Inflammatory macrophage treated with lipopolysaccharide for 4 hours (primary cell): ENCODE results near the gene ARNT2.

Experiments
- DNase-seq: peaks from one replicate; pipeline ENCODE4 v3.0.0-alpha.2; 2020

Gene ARNT2

DNA sequence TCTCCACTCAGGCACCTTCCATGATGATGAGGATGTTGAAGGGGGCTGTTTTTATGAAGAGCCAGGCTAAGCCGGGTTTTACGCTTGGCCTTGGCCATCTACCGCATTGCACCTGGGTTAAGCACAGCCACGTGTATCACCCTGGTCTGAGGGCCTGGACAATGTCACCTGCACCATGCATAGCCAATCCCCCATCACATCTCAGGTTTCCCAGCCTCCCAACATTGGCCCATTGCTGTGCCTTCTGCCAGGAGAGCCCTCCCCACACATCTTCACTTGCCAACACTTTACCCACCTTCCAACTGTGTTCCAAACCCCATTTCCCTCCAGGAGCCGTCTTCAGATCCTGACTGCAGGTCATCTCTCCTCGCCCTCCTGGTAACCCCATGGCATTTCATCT is 155.6 kb downstream of the ARNT2 start:
- no peak for DNase-seq

DNA sequence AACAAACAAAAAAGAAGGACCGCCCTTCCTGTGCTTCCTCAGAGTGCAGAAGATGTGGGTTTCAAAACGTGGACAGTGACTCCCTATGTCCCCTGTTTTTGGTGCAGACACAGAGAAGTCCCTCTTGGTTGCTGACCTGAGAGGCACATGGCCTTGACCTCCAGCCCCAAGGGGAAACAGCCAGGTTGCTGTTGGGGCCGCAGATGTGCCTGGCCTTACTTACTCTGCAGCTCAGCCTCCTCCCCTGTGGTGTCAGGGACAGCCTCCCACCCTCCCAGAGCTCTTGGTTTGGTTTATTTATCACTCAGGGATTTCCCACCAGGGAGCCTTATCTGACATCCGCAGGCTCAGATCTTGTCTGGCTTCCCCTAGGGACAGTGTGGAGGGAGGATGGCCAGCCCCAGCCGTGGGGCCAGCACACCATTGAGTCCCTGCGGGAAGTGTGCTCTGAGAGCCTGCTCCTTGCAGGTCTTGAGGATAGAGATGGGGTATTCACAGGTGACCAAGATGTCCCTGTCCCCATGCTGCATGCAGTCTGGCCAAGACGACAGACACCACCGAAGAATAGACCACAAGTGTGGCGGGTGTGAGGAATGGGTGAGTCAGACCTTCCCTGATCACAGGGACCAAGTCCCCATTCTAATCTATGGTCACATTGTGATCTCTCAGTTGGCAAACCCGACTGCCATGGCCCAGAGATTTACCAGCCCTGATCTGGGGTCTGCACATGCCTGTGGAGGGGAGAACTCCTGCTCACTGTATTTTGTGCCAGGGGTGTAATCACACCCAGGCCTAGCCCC is 156.6 kb downstream of the ARNT2 start:
- no peak for DNase-seq

DNA sequence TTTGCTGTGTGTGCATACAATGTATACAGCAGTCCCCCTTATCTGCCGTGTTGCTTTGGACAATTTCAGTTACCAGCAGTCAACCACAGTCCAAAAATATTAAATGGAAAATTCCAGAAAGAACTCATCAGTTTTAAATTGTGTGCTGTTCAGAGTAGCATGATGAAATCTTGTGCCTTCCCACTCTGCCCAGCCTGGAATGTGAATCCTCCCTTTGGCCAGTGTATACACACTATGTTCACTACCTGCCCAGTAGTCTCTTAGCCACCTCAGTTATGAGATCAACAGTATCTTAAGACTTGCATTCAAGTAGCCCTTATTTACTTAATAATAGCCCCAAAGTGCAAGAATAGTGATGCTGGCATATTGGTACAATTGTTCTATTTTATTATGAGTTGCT is 157.3 kb downstream of the ARNT2 start:
- no peak for DNase-seq

DNA sequence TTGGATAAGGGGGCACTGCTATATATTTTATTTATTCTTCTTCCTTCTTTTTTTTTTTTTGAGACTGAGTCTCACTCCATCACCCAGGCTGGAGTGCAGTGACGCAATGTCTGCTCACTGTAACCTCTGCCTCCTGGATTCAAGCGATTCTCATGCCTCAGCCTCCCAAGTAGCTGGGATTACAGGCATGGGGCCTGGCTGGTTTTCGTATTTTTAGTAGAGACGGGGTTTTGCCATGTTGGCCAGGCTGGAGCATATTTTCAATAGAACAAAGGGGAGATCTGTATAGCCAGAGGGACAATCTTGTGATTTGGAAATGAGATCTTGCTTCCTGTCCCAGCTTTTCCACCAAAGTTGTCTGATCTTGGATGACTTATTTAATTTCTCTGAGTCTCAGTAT is 157.9 kb downstream of the ARNT2 start:
- no peak for DNase-seq

DNA sequence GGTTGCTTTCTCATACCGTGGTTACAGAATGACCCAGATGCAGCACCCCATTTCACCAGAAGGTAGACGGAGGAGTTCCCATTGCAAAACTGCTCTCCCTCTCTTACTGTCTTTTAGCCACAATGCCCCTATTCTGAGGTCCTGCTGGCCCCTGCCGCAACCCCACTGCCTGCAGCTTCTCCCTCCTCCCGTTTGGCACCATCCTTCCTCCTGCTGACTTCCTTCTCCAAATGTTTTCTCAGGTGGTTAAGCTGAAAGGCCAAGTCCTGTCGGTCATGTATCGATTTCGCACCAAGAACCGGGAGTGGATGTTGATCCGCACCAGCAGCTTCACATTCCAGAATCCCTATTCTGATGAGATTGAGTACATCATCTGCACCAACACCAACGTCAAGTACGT is 158.7 kb downstream of the ARNT2 start:
- no peak for DNase-seq

DNA sequence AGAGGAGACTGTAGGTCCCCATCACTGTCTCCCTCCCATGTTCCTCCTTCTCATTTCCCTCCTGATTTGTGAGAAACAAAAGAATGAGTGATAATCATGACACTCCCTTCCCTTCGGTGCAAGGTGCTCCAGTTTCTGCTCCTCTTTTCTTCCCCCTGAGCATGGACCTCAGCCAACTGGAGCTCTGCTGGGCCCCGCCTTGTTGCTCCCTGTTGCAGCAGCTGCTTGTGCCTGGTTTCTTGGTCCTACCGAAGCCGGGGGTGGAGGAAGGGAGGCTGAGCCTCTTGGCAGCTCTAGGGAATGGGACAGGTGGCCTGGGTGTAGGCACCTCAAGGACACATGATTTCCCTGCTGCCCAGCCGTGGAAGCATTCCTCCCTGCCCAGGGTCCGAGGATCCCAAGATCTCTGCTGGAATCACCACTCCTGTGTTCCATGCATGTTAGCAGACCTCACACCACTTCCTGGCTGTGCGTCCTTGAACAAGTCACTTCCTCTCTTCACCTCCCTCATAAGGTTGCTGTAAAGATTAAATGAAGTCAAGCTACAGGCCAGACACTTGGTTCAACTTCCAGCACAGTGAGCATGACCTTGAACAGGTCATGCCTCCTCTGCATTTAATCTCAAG is 159.3 kb downstream of the ARNT2 start:
- no peak for DNase-seq

DNA sequence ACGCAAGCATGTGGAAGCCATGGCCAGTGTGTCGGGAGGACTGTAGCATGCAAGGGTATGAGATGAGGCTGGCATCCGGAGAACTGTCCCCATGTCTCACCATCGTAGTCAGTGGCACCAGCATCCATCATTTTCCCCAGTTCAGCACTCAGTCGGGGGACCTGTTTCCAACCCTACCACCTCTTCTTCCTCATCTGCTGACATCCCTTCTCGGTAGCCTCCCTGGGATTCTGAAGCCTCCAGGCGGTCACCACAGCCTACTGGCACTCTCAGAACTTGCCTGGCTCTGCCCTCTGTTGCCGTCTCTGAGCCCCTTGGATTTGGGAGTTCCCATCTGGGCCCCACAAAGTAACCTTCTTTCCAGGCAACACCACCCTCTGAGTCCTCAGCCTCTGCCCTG is 159.9 kb downstream of the ARNT2 start:
- no peak for DNase-seq

DNA sequence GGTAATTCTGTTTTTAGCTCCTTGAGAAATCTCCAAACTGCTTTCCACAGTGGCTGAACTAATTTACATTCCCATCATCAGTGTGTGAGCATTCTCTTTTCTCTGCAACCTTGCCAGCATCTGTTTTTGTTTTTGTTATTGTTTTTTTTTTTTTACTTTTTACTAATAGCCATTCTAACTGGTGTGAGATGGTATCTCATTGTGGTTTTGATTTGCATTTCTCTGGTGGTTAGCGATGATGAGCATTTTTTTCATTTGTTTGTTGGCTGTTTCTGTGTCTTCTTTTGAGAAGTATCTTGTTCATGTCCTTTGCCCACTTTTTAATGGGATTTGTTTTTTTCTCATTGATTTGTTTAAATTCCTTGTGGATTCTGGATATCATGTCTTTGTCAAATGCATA is 161.2 kb downstream of the ARNT2 start:
- no peak for DNase-seq

DNA sequence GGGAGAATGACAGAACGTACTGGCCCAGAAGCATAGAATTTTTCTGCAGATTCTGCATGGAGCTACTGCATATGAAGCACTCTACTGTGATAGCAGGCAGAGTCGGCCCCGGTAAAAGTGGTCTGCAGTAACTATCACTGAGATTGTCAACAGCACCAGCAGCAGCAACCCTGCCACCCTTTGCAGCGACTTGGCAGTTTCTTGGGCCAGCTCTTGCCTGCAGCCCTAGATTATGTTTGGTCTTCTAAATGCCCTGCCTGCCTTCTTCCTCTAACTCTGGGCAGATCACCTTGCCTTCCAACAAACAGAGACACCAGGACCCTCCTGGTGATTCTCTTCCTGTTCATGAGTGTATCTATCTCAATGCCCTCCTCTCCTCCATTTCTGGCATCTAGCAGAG is 161.8 kb downstream of the ARNT2 start:
- DNase-seq = no peak

DNA sequence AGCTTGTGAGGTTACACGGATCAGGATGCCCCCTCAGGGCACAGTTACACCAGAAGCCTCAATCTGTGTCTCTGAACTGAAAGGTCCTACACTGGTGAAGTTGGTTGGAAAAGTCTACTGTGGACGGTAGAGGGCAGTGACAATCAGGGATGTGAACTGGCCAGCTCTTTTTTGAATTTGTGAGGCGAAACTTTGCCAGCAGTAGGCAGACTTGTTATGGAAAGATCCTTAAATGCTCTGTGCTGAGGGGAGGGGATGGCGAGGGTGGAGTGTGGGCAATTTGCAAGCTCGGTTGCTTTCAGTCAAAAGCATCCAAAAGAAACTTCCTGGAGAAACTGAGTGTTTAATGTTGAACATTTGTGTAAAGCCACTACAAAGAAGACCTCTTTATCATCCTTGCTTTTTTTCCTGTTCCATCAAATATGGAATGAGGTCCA is 163.6 kb downstream of the ARNT2 start:
- peak; percentile 63 for DNase-seq

DNA sequence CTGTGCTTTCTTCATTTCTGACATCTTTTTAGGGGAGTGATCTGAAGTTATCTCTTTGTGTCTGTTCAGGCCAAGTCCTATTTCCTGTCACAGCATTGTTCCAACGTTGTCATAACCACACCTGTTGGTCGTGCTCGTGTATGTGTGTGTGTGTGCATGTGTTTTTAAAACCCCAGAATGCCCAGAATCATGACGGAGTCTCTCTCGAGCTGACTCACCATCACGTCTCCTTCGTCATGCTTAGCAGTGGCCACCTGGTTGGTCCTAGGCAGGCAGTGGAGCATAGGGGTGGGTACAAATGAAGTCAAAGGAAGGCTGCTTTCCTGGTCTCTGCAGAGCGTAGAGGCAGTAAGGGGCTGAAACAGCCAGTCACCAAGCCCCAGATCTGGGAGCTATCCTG is 164.1 kb downstream of the ARNT2 start:
- DNase-seq = no peak

DNA sequence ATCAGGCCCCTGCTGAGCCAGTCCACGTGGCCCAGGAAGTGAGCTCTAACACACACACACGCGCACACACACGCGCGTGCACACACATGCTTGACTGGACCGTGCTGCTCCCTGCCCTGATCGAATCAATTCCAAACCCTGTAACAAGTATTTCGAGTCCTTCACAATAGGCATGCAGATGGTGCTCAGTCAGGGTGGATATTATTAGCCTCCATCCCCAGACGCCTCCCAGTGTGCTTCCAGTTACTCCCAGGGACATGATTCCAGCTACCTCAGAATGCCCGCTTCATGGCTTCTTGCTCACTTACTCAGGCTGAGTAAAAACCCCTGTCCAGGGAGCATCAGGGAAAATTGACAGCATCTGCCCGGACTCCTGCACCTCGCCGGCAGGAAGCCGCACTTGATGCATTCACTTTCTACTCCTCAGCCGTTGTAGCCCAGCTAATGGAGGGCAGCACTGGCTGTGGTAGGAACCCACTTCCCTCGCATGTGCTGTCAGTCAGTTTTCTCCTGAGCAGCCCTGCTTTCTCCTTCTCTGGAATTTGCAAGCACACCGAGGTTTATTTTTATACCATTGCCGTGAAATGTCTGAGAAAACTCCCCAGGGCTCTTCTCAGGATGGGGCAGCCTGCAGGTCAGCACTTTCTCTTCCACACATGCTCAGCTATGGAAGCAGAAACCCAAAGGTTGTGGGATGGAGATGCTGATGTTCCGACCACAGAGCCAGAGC is 164.9 kb downstream of the ARNT2 start:
- DNase-seq = no peak

DNA sequence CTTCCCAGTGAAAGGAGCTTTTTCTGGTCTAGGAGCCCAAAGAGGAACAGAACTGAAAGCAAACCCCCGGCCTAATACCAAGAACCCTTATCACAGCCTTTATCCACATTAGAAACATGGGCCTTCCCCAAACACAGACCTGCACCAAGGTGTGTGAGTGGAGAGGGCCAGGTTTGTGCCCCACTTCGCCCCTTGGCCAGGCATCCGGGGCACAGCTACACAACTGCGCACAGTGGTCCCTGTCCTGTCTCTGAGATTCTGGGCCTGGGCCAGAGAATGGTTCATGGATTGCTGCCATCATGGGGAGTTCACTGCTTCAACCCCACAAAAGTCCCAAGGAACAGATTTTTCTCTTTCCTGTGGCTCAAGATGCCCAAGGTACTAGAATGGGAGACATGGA is 165.5 kb downstream of the ARNT2 start:
- DNase-seq = no peak

DNA sequence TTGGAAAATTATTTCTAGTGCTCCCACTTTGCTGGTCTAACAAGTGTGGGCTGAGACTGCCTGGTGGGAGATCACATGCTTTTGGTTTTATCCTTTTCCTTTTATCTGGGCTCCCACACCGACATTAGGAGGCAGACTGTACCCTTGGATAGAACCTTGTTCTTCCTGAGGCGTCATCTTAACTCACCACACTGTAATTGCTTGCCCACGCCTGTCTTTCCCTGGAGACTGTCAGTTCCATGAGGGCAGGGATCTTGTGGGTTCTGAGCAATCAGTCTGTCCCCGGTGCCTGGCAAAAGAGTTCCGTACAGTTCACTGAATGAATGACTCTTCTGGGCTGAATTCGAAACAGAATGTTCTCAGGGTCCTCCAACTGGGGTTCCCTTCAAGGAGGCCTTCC is 166.4 kb downstream of the ARNT2 start:
- DNase-seq = no peak

DNA sequence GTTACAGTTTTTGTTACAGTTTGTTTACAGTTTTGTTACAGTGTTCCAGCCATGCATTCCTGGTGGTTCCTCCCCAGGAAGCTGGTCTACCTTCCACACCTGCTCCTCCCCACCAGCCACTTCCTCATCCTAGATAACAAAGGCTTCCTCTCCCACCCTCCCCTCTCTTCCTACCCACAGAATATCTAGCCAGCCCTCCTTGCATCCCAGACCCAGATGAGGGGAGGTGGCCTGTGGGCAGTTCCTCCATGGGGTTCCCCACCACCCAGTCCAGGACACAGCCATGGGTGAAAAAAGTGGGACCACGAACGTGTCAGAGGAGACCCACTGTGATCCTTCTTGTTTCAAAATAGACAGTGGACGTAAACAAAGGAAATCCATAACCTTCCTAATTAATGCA is 168.2 kb downstream of the ARNT2 start:
- no peak for DNase-seq

DNA sequence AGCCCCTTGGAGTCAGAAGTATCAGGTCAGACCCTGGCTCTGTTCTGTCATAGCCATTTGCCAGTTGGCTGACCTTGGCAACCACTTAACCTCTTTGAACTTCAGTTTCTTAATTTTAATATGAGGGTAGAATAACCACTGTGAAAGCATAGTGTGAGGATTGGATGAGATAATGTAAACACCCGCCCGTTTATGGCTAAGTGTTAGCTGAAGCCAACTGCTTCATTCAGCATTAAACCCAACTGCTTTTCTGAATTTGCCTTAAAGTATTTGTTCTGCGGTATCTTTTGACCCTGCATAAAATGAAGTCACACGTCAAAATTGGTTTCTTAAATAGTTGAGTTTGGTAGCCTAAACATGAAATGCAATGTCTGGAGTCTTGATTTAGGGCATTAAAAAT is 169.4 kb downstream of the ARNT2 start:
- no peak for DNase-seq

DNA sequence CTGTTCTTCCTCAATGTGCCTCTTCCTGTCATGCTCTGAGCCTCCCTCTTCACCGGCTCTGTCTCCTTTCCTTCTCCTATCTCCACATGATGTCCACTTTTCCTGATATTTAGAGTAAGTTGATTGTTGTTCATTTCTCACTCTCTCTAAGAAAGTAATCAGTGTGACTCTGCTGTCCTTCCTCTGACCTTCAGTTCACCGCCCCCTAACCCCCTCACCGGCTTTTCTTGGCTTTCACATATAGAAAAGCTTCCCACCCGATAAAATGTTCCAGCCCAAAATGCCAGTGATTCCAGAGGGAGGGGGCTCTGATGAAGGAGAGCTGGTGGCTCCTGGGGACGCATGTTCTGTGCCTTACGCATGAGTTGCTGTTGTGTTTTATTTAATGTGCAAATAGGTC is 170.4 kb downstream of the ARNT2 start:
- DNase-seq = no peak

DNA sequence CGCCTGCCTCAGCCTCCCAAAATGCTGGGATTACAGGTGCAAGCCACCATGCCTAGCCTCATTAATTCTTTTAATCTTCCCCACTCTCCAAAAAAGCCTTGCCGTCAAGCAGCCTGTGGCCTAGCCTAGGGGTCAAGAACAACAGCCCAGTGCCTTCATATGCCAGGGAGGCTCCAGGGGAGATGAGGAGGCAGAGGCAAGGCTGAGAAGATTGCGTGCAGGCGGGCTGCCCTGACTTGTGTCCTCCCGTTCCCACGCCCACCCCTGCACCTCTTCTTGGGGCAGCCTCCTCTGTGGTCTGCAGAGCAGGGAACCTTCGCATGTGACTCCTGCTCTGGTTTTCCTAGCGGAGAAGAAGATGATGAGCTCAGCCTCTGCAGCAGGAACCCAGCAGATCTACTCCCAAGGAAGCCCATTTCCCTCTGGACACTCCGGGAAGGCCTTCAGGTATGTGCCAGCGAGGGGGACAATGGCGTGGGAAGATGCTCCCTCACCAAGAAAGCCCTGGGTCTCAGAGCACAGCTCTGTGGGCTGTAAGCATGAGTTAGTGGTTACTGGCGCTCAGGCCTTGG is 172.4 kb downstream of the ARNT2 start:
- no peak for DNase-seq

DNA sequence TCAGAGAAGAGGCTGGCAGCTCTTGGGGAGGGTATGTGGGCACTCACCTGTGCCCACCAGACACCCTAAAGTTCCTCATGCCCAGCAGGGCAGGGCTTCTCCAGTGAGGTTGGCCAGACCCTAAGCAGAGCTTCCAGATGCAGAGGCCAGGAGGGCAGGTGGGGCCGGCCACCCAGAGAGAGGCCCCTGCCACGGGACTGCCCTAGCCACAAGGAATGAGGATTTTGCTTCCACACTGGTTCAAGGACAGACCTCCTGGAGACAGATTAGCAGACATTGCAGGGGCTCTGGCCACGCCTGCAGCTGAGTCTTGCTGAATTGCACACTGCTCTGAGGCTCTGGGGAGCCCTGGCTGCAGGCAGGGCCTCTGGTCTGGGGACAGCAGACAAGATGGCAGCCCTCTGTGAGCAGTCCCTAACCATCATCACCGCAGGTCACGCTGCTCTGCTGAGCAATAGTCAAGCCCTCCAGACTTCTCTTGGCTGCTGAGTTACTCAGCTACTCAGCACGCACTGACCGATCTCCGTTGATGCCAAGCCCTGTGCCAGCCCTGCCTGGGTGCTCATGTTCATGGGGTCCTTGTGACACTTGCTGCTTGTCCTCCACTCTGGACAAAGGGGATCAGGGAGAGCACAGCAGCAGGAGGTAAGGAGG is 173.5 kb downstream of the ARNT2 start:
- DNase-seq = no peak

DNA sequence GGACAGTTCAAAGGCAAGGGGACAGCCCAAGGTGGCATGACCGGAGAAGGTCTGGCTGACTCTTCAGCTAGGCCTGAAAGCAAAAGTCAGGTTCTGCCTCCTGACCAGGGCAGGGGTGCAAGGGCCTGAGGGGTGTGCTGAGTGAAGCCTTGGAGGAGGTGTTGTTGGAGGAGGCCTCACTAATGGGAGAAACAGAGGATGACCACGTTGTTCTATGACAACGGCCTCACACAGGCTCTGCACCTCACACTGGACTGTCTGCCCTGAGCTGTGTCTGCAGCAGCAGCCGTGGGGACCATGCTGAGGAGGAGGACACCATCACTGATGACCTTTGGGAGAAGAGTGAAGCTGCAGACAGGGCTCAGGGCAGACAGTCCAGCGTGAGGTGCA is 174.0 kb downstream of the ARNT2 start:
- no peak for DNase-seq

DNA sequence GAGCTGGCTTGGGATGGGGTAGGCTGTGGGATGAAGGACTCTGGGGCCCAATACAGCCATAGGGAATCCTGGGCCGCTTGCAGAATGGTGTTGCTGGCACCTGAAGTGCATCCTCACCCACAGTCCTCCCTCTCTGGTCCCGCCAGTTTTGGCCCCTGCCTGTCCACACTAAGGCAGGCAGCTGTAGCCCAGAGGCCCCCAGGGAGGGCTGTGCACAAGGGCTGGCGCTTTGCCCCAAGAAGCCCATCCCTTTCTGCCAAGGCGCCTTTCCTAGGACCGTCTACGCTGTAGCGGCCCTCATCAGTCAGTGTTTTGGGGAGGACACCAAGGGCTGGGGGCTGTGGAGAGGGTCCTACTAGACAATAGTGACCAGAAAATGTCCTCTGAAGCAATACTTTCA is 174.7 kb downstream of the ARNT2 start:
- no peak for DNase-seq

DNA sequence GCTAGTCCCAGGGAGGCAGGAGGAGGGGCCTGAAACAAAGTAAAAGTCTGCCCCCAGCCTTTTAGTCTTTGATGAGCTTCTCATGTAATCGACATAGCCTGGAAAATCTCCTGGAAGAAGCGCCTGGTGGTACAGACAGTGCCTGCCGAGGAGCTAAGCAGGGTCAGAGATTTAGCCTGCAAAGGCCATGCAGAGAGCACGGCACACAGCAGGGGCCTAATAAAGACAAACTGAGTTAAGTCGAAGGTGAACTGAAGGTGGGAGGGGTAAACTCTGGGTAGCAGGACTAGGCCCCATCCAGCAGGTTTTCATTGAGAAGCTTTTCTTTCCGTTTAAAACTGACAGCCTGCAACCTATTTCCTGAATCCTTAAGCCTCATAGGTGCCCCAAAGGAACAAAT is 175.4 kb downstream of the ARNT2 start:
- DNase-seq = no peak

DNA sequence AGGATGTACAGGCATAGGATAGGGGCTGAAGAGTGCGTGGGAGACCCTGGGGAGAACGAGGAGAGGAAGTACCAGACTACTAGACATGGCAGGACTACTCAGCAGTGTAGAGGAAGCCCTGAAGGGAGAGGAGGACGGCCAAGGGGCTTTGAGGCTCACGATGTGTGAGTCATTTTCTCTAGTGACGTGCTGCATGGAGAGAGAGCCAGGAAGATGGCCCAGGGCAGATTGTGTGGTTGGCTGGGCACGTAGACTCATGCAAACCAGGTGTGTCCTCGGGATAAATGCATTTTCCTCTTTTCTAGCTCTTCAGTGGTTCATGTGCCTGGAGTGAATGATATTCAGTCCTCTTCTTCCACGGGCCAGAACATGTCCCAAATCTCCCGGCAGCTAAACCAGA is 175.9 kb downstream of the ARNT2 start:
- peak; percentile 34 for DNase-seq
